GM12873 (cell line): ENCODE measurements around the gene PRR33.

Experiments
- CTCF ChIP-seq: IDR thresholded peaks from 2 replicates; pipeline ENCODE4 v1.5.1; 2012; ENCODE audit warnings: low read depth, mild to moderate bottlenecking, moderate library complexity, low read length, control low read depth; ENCODE audit not compliant: insufficient read depth; ENCODE audit errors: missing control alignments

PRR33 gene

DNA sequence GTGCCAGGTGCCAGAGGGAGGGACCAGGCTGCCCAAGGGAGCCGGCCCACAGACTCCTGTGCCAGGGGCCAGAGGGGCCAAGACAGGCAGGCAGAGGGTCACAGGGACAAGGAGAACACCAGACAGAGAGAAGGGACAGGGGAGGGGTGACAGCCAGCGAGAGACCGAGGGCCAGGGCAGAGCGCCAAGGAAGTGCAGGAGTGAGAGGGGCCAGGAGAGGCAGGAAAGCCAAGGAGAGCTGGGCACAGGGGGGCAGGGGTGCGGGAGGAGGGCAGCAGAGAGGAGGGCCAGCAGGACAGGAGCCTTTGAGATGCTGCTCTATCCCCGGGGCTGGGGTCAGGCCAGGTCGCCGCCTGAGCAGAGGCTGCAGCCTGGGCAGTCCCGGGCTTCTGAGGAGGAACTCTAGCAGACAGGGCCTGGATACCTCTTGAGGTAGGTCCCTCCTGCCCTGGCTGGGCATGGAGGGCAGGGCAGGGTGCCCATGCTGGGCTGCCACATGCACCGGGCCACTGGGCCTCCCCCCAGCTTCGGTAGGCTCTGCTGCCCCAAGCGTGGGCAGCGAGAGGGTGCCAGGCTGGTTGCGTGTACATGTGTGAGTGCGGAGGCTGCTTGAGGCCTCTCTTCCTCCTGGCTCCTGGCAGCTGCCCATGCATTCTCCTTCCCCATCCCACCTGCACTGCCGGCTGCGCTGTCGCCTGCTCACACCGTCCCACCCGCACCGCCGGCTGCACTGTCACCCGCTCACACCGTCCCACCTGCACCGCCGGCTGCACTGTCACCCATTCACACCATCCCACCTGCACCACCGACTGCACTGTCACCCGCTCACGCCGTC lies 26.6 kb downstream of the PRR33 start:
- TF ChIP-seq CTCF: no peak

DNA sequence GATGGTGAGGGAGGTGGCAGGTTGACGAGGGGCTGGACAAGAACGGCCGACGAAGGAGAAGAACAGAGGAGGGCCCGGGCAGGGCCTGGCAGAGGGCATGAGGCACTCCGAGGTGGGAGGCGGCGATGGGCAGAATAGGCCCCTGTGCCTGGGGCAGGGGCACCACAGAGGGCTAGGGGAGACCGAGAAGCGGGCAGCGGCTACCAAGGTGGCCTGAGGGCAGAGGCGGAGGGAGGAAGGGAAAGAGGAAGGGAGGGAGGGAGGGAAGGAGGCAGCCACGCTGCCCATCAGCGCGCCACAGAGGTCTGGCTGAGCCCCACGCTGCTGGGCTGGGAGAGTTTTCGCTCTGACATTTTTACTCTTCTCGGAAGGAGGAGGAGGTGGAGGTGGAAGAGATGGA lies 27.5 kb downstream of the PRR33 start:
- TF ChIP-seq CTCF: no peak

GRCh38 chr11:1863352-1864216 lies 28.1 kb downstream of the PRR33 start:
- TF ChIP-seq CTCF: no peak

- TF ChIP-seq CTCF: no peak
Measured at GRCh38 chr11:1862588-1863351, 28.9 kb downstream of the PRR33 start.

- TF ChIP-seq CTCF: no peak
Measured at GRCh38 chr11:1861435-1862411, 30.0 kb downstream of the PRR33 start.

DNA sequence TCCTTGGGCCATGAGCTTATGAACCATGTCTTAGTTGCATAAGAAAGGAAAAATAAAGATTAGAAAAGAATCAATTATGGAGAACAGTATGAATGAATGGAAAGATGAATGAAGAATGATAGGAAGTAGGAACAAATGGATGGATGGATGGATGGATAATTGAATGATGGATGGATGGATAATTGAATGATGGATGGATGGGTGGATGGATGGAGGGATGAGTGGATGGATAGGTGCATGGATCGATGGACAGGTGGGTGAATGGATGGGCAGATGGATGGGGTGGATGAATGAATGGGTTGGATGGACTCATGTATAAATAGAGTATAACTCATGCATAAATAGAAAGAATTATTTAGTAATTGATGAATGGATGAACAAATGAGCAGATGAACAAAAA lies 31.6 kb downstream of the PRR33 start:
- no peak for TF ChIP-seq CTCF
